SK-N-SH (cell line): ENCODE data around the gene ZNF526. TPM values are rescaled to one million over a fixed set of nuclear protein-coding genes. Genes with fewer than 3 reads are reported as not detected.

ENCODE experiments used
- CTCF ChIA-PET: fragments of 300-600, 350-600 bp; formaldehyde crosslinking; extraction: SDS; loops from one replicate; lab custom pipeline; 2021; lab: Yijun Ruan, JAX
- POLR2A ChIA-PET: fragments of 350-600 bp; sonication (Branson Sonifier 250); formaldehyde crosslinking; extraction: SDS; loops from one replicate; lab custom pipeline; 2020; ENCODE audit warnings: antibody characterized with exemption, inconsistent platforms; lab: Yijun Ruan, JAX
- DNase-seq: peaks from one replicate; pipeline ENCODE4 v3.0.0; 2012
- H2AFZ ChIP-seq: fragments of 200-600 bp; sonication (generic); 2 replicates; pipeline ENCODE4 v1.8.1; 2016; ENCODE audit warnings: antibody characterized with exemption, mild to moderate bottlenecking, low read depth
- H3F3A ChIP-seq: fragments of 200-600 bp; sonication (generic); replicated peaks from 2 replicates; pipeline ENCODE3; 2016; ENCODE audit warnings: antibody characterized with exemption, mild to moderate bottlenecking; ENCODE audit not compliant: insufficient read depth
- H3K27ac ChIP-seq, 2 experiments: fragments of 200-500 bp in 1 of 2; fragments of 200-600 bp in 1 of 2; sonication (Bioruptor generic) in 1 of 2; sonication (generic), shearing (Covaris generic) in 1 of 2; 2 replicates each; pipeline versions ENCODE4 v1.5.1 to v1.6.1; 2014 to 2016; ENCODE audit warnings: low read depth in 2 of 2, inconsistent platforms in 1 of 2, low read length in 1 of 2, mild to moderate bottlenecking in 1 of 2, mixed read lengths in 1 of 2
- H3K27me3 ChIP-seq: fragments of 200-600 bp; sonication (generic), shearing (Covaris generic); 2 replicates; pipeline ENCODE4 v1.6.1; 2016; ENCODE audit warnings: mixed run types; ENCODE audit not compliant: insufficient read depth
- H3K36me3 ChIP-seq, 2 experiments: fragments of 200-500 bp in 1 of 2; fragments of 200-600 bp in 1 of 2; sonication (Bioruptor generic) in 1 of 2; sonication (generic) in 1 of 2; replicated peaks in 1 of 2; 2 replicates each; pipeline versions ENCODE3 to v1.5.1; 2014 to 2016; ENCODE audit warnings: low read length in 1 of 2, mild to moderate bottlenecking in 1 of 2; ENCODE audit not compliant: insufficient read depth in 2 of 2, control insufficient read depth in 1 of 2
- H3K4me1 ChIP-seq, 2 experiments: fragments of 200-500 bp in 1 of 2; fragments of 200-600 bp in 1 of 2; sonication (Bioruptor generic) in 1 of 2; sonication (generic), shearing (Covaris generic) in 1 of 2; 2 replicates each; pipeline versions ENCODE4 v1.5.1 to v1.6.1; 2014 to 2016; ENCODE audit warnings: low read depth in 1 of 2, low read length in 1 of 2, mixed run types in 1 of 2; ENCODE audit not compliant: insufficient read depth in 2 of 2, control insufficient read depth in 1 of 2
- H3K4me2 ChIP-seq: fragments of 200-600 bp; sonication (generic), shearing (Covaris generic); 2 replicates; pipeline ENCODE4 v1.6.1; 2017; ENCODE audit warnings: mixed run types
- H3K4me3 ChIP-seq, 2 experiments: fragments of 200-500 bp in 1 of 2; fragments of 200-600 bp in 1 of 2; sonication (Bioruptor generic) in 1 of 2; sonication (generic), shearing (Covaris generic) in 1 of 2; 2 replicates each; pipeline versions ENCODE4 v1.5.1 to v1.8.1; 2014 to 2016; ENCODE audit warnings: low read depth in 2 of 2, inconsistent platforms in 1 of 2, low read length in 1 of 2, mild to moderate bottlenecking in 1 of 2, mixed read lengths in 1 of 2, moderate library complexity in 1 of 2
- H3K79me2 ChIP-seq: fragments of 200-600 bp; sonication (generic); 2 replicates; pipeline ENCODE4 v1.8.1; 2017; ENCODE audit warnings: mild to moderate bottlenecking; ENCODE audit not compliant: insufficient read depth
- H3K9ac ChIP-seq: fragments of 200-600 bp; sonication (generic); 2 replicates; pipeline ENCODE4 v1.6.1; 2017; ENCODE audit warnings: mixed run types
- H3K9me2 ChIP-seq: fragments of 200-600 bp; sonication (generic); 2 replicates; pipeline ENCODE4 v1.6.1; 2017; ENCODE audit warnings: mixed run types
- H3K9me3 ChIP-seq: fragments of 200-600 bp; sonication (generic); 2 replicates; pipeline ENCODE4 v1.6.1; 2017; ENCODE audit warnings: mixed run types, mild to moderate bottlenecking, moderate library complexity
- H4K20me1 ChIP-seq: fragments of 200-600 bp; sonication (generic); 2 replicates; pipeline ENCODE4 v1.6.1; 2017; ENCODE audit warnings: mild to moderate bottlenecking, mixed run types; ENCODE audit not compliant: insufficient read depth
- EZH2phosphoT487 ChIP-seq: fragments of 200-600 bp; sonication (generic); IDR thresholded peaks from 2 replicates; pipeline ENCODE4 v1.6.1; 2017; ENCODE audit warnings: low read depth, mixed run types, mild to moderate bottlenecking, antibody characterized with exemption, moderate library complexity, borderline replicate concordance
- FOSL2 ChIP-seq: IDR thresholded peaks from 2 replicates; pipeline ENCODE4 v1.4.0; 2012; ENCODE audit warnings: low read depth, mild to moderate bottlenecking, moderate library complexity, borderline replicate concordance
- FOXJ3 ChIP-seq: sonication (generic); formaldehyde crosslinking; IDR thresholded peaks from 2 replicates; pipeline ENCODE4 v1.5.1; 2020; ENCODE audit warnings: mild to moderate bottlenecking, missing genetic modification reagents
- GABPA ChIP-seq: IDR thresholded peaks from 2 replicates; pipeline ENCODE4 v1.4.0; 2012; ENCODE audit warnings: low read depth, mild to moderate bottlenecking
- GATA2 ChIP-seq: sonication (generic); formaldehyde crosslinking; IDR thresholded peaks from 2 replicates; pipeline ENCODE4 v1.5.0; 2020; ENCODE audit warnings: mild to moderate bottlenecking, missing genetic modification reagents
- IRF3 ChIP-seq: fragments of 150-350 bp; IDR thresholded peaks from 2 replicates; pipeline ENCODE4 v1.6.1; 2016; ENCODE audit warnings: mild to moderate bottlenecking, low read depth, low read length
- JUND ChIP-seq: IDR thresholded peaks from 2 replicates; pipeline ENCODE4 v1.4.0; 2012
- PBX3 ChIP-seq: IDR thresholded peaks from 2 replicates; pipeline ENCODE4; 2012
- RAD21 ChIP-seq: IDR thresholded peaks from 2 replicates; pipeline ENCODE4 v1.6.1; 2012; ENCODE audit warnings: mild to moderate bottlenecking, low read length
- RCOR1 ChIP-seq: fragments of 150-350 bp; IDR thresholded peaks from 2 replicates; pipeline ENCODE4 v1.6.1; 2017; ENCODE audit warnings: antibody characterized with exemption, low read length
- SMC3 ChIP-seq: IDR thresholded peaks from 2 replicates; pipeline ENCODE4 v1.6.1; 2012; ENCODE audit warnings: low read depth, low read length, improper control_type of control experiment
- TAF1 ChIP-seq: IDR thresholded peaks from 2 replicates; pipeline ENCODE4 v1.6.1; 2012; ENCODE audit warnings: low read depth, mild to moderate bottlenecking, low read length, moderate library complexity, borderline replicate concordance
- TCF12 ChIP-seq: IDR thresholded peaks from 2 replicates; pipeline ENCODE4 v1.4.0; 2012
- TEAD4 ChIP-seq: IDR thresholded peaks from 2 replicates; pipeline ENCODE4 v1.4.0; 2012; ENCODE audit warnings: mild to moderate bottlenecking, borderline replicate concordance; ENCODE audit not compliant: insufficient read depth
- WGBS: methylation state at CpG from one replicate; pipeline ENCODE4 v1.1.6; 2017; ENCODE audit warnings: low lambda C conversion rate; 5-methylcytosine and 5-hydroxymethylcytosine counted together
- polyA plus RNA-seq, 3 experiments: library from polyadenylated mRNA; depleted of rRNA; stranded (reverse); fragments of >200 nt; gene quantifications; 2 replicates each; pipeline ENCODE4 v1.2.3, GENCODE V29; 2012
- TF ChIP-seq, protein P1 (sequence below): fragments of 200-600 bp; sonication (generic); IDR thresholded peaks from 2 replicates; pipeline ENCODE4 v1.6.1; 2017; ENCODE audit warnings: antibody characterized with exemption, mild to moderate bottlenecking, moderate library complexity
- TF ChIP-seq, protein P2 (sequence below): IDR thresholded peaks from 2 replicates; pipeline ENCODE4 v1.4.0; 2012; ENCODE audit warnings: low read depth, borderline replicate concordance
- TF ChIP-seq, protein P3 (sequence below): IDR thresholded peaks from 2 replicates; pipeline ENCODE4 v1.4.0; 2012; ENCODE audit warnings: low read depth, borderline replicate concordance

The ZNF526 gene
- polyA plus RNA-seq, 1 of the 3 experiments (the other 2 are of a cell fraction) = 3.5 TPM

DNA sequence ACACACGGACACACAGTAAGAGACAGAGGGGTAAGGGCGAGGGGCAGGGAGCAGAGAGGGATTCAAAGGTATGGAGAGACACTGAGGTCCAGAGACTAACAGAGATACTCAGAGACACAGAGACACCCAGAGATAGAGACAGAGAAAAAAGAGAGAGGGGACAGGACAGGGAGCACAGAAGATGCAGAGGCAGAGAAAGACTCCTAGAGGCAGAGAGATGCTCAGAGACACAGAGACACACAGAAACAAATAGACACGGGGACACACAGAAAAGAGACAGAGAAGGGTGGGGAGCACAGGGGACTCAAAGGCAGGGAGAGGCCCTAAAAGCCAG, 42.5 kb upstream of the ZNF526 start (continued):
- TF ChIP-seq FOXJ3 (CRISPR knock-in tag) = no peak
- TF ChIP-seq, protein P1, sequence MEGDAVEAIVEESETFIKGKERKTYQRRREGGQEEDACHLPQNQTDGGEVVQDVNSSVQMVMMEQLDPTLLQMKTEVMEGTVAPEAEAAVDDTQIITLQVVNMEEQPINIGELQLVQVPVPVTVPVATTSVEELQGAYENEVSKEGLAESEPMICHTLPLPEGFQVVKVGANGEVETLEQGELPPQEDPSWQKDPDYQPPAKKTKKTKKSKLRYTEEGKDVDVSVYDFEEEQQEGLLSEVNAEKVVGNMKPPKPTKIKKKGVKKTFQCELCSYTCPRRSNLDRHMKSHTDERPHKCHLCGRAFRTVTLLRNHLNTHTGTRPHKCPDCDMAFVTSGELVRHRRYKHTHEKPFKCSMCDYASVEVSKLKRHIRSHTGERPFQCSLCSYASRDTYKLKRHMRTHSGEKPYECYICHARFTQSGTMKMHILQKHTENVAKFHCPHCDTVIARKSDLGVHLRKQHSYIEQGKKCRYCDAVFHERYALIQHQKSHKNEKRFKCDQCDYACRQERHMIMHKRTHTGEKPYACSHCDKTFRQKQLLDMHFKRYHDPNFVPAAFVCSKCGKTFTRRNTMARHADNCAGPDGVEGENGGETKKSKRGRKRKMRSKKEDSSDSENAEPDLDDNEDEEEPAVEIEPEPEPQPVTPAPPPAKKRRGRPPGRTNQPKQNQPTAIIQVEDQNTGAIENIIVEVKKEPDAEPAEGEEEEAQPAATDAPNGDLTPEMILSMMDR = no peak
- no peak for TF ChIP-seq TAF1

DNA sequence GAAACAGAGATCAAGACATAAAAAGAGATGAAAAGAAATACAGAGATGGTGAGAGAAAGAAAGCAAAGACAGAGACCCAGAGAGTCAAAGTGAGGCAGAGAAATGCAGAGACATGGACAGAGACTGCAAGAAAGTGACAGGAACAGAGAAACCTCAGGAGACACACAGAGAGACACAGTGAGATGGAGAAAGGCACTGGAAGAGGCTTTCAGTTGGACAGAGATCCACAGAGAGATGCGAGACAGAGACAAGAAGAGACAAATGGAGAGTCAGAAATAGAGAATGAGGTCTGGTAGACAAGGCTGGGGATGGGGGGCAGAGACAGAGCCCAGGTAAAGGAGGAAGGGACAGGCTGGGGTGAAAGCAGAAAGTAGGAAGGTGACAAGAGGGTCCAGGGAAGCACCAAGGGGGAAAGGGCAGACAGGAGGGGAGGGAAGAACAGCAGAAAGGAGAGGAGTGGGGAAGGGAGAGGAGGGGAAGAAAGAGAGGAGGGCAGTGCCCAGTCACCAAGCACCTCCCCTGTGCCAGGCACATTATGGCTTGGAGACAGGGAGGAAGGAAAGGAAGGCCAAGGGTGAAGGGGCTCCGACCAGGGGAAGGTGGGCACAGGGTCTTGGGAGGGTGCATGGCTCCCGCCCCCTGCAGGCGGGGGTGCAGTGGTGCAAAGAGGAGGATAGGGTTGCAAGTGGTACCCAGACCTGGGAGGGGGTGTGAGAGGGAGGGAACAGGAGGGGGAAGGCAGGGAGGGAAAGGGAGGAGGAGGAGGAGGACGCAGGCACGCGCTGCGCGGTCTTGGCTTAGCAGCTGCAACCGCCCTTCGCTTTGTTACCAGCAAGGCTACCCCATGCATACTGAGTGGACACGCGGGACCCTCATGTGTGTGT, 41.1 kb upstream of the ZNF526 start:
- no peak overlapping the region for H2AFZ ChIP-seq
- POLR2A ChIA-PET = no interaction called here

More for the DNA sequence above, 41.1 kb upstream of the ZNF526 start:
- TF ChIP-seq GATA2 (no peak), EZH2phosphoT487 (no peak), RCOR1 (no peak), TEAD4 (no peak), TCF12 (no peak), TAF1 (no peak), FOXJ3 (CRISPR knock-in tag) (no peak), PBX3 (no peak), GABPA (no peak), IRF3 (no peak), JUND (no peak), RAD21 (peak; percentile 19; the same call in 1 of the 2 replicates), SMC3 (no peak; the same call in 1 of the 2 replicates), FOSL2 (no peak)
- TF ChIP-seq, protein P1 = peak; percentile 50
- TF ChIP-seq, protein P2, sequence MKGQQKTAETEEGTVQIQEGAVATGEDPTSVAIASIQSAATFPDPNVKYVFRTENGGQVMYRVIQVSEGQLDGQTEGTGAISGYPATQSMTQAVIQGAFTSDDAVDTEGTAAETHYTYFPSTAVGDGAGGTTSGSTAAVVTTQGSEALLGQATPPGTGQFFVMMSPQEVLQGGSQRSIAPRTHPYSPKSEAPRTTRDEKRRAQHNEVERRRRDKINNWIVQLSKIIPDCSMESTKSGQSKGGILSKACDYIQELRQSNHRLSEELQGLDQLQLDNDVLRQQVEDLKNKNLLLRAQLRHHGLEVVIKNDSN = no peak
- TF ChIP-seq, protein P3, sequence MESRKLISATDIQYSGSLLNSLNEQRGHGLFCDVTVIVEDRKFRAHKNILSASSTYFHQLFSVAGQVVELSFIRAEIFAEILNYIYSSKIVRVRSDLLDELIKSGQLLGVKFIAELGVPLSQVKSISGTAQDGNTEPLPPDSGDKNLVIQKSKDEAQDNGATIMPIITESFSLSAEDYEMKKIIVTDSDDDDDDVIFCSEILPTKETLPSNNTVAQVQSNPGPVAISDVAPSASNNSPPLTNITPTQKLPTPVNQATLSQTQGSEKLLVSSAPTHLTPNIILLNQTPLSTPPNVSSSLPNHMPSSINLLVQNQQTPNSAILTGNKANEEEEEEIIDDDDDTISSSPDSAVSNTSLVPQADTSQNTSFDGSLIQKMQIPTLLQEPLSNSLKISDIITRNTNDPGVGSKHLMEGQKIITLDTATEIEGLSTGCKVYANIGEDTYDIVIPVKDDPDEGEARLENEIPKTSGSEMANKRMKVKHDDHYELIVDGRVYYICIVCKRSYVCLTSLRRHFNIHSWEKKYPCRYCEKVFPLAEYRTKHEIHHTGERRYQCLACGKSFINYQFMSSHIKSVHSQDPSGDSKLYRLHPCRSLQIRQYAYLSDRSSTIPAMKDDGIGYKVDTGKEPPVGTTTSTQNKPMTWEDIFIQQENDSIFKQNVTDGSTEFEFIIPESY = no peak
- Histone ChIP-seq H4K20me1 (no peaks in the 10 kb centered on the region), H3K27me3 (peaks cover 37% of the 10 kb centered on the region), H3K4me3 (no peak overlapping the region; a peak in 1 of 4 replicates), H3K9ac (no peak overlapping the region), H3K27ac (no peak overlapping the region), H3K79me2 (no peaks in the 10 kb centered on the region), H3K4me1 (peaks cover 0 to 7% of the 10 kb centered on the region in 2 experiments; a peak in 1 of 4 replicates), H3F3A (peaks cover 12% of the 10 kb centered on the region), H3K9me2 (no peaks in the 10 kb centered on the region), H3K36me3 (no peaks in the 10 kb centered on the region), H3K4me2 (no peak overlapping the region), H3K9me3 (no peaks in the 10 kb centered on the region)
- 41% methylated on average over 13 of the region's 13 CpGs for WGBS
- CTCF ChIA-PET = interaction anchor here (10.7 kb wide), 2 partner anchors 44 to 68 kb away, joined by 116 to 177 read pairs; partner anchors contain the start of gene POU2F2
- peak; percentile 74 for DNase-seq
